Breast epithelium (tissue), 4 donors: ENCODE results near the gene PPP1R18. TPM values are rescaled to one million over a fixed set of nuclear protein-coding genes. Genes with fewer than 3 reads are reported as not detected.
A peak's percentile ranks its signal among the peaks of the same experiment; 100 is the strongest.

ENCODE experiments used
- DNase-seq, 2 donors: peaks; one replicate each; pipeline ENCODE4 v3.0.0-alpha.2; 2019; ENCODE audit warnings: low spot score in 2 of 2
- H3K27ac ChIP-seq, 2 donors: fragments of 200-600 bp; sonication (generic) in 1 of 2; one replicate each; pipeline ENCODE4 v1.5.1; 2016 to 2019; ENCODE audit warnings: mild to moderate bottlenecking in 1 of 2
- H3K27me3 ChIP-seq, 2 donors: fragments of 200-600 bp; sonication (generic) in 1 of 2; one replicate each; pipeline versions ENCODE4 v1.5.1 to v1.6.0; 2017 to 2019; ENCODE audit warnings: control low read depth in 1 of 2, mild to moderate bottlenecking in 1 of 2
- H3K36me3 ChIP-seq: fragments of 200-600 bp; one replicate; pipeline ENCODE4 v1.5.1; 2019
- H3K4me1 ChIP-seq, 2 donors: fragments of 200-600 bp; sonication (generic); one replicate each; pipeline ENCODE4 v1.5.1; 2016 to 2019; ENCODE audit warnings: control low read depth in 1 of 2
- H3K4me3 ChIP-seq, 3 donors: fragments of 200-600 bp; sonication (generic); 1 replicate in 2 of 3; 2 replicates in 1 of 3; pipeline ENCODE4 v1.5.1; 2016 to 2019; ENCODE audit warnings: mild to moderate bottlenecking in 3 of 3, moderate library complexity in 2 of 3
- H3K9me3 ChIP-seq, 2 donors: fragments of 200-600 bp; sonication (generic) in 1 of 2; one replicate each; pipeline ENCODE4 v1.5.1; 2016 to 2019; ENCODE audit warnings: control low read depth in 1 of 2
- POLR2A ChIP-seq: fragments of 450-650 bp; IDR thresholded peaks from one replicate; pipeline ENCODE4 v1.6.1; 2016; ENCODE audit warnings: antibody characterized with exemption, mild to moderate bottlenecking, moderate library complexity
- POLR2AphosphoS5 ChIP-seq, 3 donors: sonication (generic); formaldehyde crosslinking; IDR thresholded peaks; one replicate each; pipeline ENCODE4 v1.6.1; 2017; ENCODE audit warnings: antibody characterized with exemption in 3 of 3
- intact Hi-C: fragments of 100-400 bp; cut with DNase I; formaldehyde crosslinking; loops from one replicate; pipeline ENCODE4 v1.15.1; 2023; ENCODE audit warnings: low total_unique reads
- total RNA-seq, 3 donors: library from RNA; depleted of rRNA; stranded (reverse); fragments of >200 nt; gene quantifications; one replicate each; pipeline ENCODE4 v1.1.0, GENCODE V29; 2016
- TF ChIP-seq, protein P1 (sequence below), 3 donors: fragments of 450-650 bp; IDR thresholded peaks; one replicate each; pipeline ENCODE4 v1.5.1; 2016 to 2017; ENCODE audit warnings: antibody characterized with exemption in 3 of 3, mild to moderate bottlenecking in 3 of 3, moderate library complexity in 3 of 3

The PPP1R18 gene, protein sequence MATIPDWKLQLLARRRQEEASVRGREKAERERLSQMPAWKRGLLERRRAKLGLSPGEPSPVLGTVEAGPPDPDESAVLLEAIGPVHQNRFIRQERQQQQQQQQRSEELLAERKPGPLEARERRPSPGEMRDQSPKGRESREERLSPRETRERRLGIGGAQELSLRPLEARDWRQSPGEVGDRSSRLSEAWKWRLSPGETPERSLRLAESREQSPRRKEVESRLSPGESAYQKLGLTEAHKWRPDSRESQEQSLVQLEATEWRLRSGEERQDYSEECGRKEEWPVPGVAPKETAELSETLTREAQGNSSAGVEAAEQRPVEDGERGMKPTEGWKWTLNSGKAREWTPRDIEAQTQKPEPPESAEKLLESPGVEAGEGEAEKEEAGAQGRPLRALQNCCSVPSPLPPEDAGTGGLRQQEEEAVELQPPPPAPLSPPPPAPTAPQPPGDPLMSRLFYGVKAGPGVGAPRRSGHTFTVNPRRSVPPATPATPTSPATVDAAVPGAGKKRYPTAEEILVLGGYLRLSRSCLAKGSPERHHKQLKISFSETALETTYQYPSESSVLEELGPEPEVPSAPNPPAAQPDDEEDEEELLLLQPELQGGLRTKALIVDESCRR
- 10 to 100 TPM; 18.3 to 41.6 (median 20.0) TPM for total RNA-seq

DNA sequence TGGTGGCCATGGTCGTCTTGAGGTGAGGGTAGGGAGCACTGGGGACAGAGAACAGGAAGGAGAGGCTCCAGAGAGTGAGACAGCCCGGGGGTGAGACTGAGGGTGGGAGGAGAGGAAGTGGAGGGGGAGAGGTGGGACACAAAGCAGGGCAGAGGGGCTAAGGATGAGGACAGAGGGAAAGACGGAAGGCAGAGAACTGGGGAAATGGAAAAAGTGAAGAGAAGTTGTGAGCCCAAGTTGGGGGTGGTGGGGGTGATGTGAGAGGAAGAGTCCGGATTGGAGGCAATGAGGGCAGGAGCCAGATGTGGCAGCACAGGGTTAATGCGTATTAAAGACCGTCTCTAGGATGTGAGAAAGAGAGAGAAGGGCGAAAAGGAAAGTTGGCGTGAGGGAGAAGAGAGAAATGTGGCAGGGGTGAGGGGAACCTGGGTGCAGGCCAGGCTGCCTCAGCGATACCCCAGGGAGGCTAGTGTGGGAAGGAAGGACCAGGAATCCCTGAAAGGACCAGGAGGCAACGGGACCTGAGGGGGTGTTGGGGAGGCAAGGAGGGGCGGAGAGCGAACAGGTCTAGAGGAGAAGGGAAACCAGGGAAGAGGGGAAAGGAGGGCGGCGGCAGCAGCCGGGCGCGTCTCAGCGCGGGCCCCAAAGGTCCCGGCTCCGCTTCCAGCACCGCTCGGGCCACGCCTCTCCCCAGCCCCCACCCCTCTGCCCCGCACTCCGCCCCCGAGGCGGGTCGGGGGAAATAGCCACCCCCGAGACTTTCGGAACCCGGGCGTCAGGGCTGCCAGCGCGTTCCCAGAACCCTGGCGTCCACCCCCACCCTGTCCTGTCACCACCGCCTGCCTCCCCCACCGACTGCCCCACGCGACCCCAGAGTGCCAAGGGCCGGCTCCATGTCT is at the start of gene PPP1R18:
Gene PPP1R18, minus strand, starts transcription at position 637 of the 899 bp plus-strand sequence. Its CDS starts 627 bp downstream, at position 10.
- Histone ChIP-seq H3K36me3 (no peaks in the 10 kb centered on the region), H3K4me3 (peak within 1 kb of the TSS; percentile 76 to 82 (median 82)), H3K4me1 (peaks cover 16 to 24% of the 10 kb centered on the region in 2 donors), H3K27ac (peak within 1 kb of the TSS; percentile 96 to 97), H3K27me3 (no peaks in the 10 kb centered on the region), H3K9me3 (no peaks in the 10 kb centered on the region)
- intact Hi-C loops = no loop called here
- TF ChIP-seq, protein P1, sequence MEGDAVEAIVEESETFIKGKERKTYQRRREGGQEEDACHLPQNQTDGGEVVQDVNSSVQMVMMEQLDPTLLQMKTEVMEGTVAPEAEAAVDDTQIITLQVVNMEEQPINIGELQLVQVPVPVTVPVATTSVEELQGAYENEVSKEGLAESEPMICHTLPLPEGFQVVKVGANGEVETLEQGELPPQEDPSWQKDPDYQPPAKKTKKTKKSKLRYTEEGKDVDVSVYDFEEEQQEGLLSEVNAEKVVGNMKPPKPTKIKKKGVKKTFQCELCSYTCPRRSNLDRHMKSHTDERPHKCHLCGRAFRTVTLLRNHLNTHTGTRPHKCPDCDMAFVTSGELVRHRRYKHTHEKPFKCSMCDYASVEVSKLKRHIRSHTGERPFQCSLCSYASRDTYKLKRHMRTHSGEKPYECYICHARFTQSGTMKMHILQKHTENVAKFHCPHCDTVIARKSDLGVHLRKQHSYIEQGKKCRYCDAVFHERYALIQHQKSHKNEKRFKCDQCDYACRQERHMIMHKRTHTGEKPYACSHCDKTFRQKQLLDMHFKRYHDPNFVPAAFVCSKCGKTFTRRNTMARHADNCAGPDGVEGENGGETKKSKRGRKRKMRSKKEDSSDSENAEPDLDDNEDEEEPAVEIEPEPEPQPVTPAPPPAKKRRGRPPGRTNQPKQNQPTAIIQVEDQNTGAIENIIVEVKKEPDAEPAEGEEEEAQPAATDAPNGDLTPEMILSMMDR (IDR thresholded peaks at IDR 0.05) = no peak
- peak; percentile 13 to 18 (median 16) for TF ChIP-seq POLR2AphosphoS5 (IDR thresholded peaks at IDR 0.05)
- peak; percentile 73 to 77 for DNase-seq

DNA sequence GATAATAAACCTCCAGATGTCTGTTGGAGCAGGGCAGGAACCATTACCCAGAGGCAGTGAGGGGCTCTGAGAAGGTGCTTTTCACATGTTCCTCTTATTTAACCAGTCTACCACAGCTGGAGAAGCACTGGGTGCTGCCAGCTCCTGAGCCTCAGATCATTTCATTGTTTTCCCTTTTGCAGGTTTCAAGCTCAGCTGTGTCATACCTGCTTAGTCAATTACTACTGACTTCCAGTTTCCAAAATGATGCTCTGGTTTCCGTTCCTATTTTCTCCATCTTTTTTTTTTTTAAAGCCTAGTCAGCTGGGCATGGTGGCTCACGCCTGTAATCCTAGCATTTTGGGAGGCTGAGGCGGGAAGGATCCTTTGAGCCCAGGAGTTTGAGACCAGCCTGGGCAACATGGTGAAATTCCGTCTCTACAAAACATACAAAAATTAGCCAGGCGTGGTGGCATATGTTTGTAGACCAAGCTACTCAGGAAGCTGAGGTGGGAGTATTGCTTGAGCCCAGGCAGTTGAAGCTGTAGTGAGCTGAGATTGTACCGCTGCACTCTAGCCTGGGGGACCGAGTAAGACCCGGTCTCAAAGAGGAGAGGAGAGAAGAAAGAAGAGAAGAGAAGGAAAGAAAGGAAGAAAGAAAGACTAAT is 49.3 kb upstream of the PPP1R18 start:
- intact Hi-C loops = no loop called here

DNA sequence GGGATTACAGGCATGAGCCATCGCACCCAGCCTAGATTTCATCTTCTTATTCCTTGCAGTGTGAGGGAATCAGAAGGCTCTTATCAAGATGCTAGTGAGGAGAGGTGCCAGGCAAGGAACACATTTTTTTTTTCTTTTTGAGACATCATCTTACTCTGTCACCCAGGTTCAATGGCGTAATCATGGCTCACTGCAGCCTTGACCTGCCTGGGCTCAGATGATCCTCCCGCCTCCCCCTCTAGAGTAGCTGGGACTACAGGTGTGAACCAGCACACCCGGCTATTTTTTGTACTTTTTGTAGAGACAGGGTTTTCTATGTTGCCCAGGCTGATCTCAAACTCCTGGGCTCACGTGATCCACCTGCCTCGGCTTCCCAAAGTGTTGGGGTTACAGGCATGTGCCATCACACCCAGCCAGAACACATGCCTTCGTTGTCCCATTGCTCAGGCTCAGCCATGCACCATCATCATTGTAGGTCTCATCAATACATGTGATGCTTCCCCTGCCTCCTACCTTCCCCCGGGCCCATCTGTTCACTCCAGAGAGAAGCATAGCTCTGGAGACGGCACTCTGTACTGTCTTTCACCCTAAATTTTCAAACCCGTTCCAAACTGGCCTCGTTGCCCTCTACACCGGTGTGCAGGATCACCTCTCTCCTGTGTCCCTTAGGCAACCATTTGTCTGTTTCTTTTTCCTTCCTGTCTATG is 45.9 kb upstream of the PPP1R18 start:
- intact Hi-C loops = loop anchor here (5.0 kb wide), 1 partner anchor 990 kb away; no protein-coding TSS in a partner anchor

More for the DNA sequence above, 49.3 kb upstream of the PPP1R18 start:
- no peak overlapping the region for H3K27ac ChIP-seq
- H3K36me3 ChIP-seq = no peaks in the 10 kb centered on the region
- DNase-seq = no peak
- TF ChIP-seq POLR2AphosphoS5 (IDR thresholded peaks at IDR 0.05) = no peak
- TF ChIP-seq, protein P1 (IDR thresholded peaks at IDR 0.05) = no peak
- H3K27me3 ChIP-seq = no peaks in the 10 kb centered on the region
- peaks cover 4 to 18% of the 10 kb centered on the region in 2 donors for H3K4me1 ChIP-seq
- no peaks in the 10 kb centered on the region for H3K9me3 ChIP-seq
- H3K4me3 ChIP-seq = no peak overlapping the region

More for the DNA sequence above, 45.9 kb upstream of the PPP1R18 start:
- Histone ChIP-seq H3K4me1 (peaks cover 4 to 6% of the 10 kb centered on the region in 2 donors), H3K9me3 (no peaks in the 10 kb centered on the region), H3K4me3 (no peak overlapping the region), H3K27ac (no peak overlapping the region), H3K27me3 (no peaks in the 10 kb centered on the region), H3K36me3 (no peaks in the 10 kb centered on the region)
- DNase-seq = no peak
- TF ChIP-seq POLR2A = no peak
- TF ChIP-seq POLR2AphosphoS5 (IDR thresholded peaks at IDR 0.05) = no peak
- TF ChIP-seq, protein P1 (IDR thresholded peaks at IDR 0.05) = no peak
